AG09309 (cell line): ENCODE measurements around the gene ELK4.

Source experiments
- DNase-seq: peaks from one replicate; pipeline ENCODE4 v3.0.0-alpha.2; 2010; ENCODE audit warnings: low read depth
- H3K4me3 ChIP-seq: 2 replicates; pipeline ENCODE4 v1.5.1; 2011; ENCODE audit warnings: mild to moderate bottlenecking, low read depth, low read length, moderate library complexity; ENCODE audit not compliant: control insufficient read depth
- TF ChIP-seq, protein P1 (sequence below): IDR thresholded peaks from 2 replicates; pipeline ENCODE4 v1.5.1; 2011; ENCODE audit warnings: mild to moderate bottlenecking, low read depth, low read length, inconsistent platforms; ENCODE audit not compliant: insufficient read depth, control insufficient read depth; ENCODE audit errors: missing control alignments

The ELK4 gene

DNA sequence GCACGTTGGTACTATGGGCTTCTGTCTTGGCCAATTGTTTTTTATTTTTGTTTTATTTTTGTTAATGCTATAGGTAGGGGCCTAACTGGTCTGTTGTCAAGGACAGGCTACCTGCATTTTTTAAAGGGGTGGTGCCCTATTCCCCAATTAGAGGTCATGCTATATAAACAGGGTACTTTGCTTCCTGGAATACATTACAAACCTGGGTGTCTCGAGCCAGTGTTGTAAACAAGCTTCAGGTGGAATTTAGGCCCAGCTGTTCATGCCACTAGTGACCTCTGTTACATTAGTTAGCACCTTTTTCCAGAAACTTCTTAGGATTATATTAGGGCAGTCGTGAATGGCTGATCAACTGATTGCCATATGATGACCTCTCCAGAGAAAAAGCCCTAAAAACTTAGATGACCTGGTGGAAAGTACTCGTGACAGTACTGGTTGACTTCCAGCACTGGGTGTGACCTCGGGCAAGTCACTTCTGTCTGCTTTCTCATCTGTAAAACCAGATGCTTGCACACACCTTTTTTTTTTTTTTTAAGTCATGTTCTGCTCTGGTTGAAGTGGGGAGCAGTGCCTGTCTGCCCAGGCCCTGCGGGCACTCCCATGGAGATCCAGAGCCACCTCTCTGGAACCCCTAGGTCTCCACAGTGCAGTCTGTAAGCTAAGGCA, 46.5 kb downstream of the ELK4 start:
- no peak overlapping the region for H3K4me3 ChIP-seq
- DNase-seq = no peak
- TF ChIP-seq, protein P1, sequence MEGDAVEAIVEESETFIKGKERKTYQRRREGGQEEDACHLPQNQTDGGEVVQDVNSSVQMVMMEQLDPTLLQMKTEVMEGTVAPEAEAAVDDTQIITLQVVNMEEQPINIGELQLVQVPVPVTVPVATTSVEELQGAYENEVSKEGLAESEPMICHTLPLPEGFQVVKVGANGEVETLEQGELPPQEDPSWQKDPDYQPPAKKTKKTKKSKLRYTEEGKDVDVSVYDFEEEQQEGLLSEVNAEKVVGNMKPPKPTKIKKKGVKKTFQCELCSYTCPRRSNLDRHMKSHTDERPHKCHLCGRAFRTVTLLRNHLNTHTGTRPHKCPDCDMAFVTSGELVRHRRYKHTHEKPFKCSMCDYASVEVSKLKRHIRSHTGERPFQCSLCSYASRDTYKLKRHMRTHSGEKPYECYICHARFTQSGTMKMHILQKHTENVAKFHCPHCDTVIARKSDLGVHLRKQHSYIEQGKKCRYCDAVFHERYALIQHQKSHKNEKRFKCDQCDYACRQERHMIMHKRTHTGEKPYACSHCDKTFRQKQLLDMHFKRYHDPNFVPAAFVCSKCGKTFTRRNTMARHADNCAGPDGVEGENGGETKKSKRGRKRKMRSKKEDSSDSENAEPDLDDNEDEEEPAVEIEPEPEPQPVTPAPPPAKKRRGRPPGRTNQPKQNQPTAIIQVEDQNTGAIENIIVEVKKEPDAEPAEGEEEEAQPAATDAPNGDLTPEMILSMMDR = no peak

DNA sequence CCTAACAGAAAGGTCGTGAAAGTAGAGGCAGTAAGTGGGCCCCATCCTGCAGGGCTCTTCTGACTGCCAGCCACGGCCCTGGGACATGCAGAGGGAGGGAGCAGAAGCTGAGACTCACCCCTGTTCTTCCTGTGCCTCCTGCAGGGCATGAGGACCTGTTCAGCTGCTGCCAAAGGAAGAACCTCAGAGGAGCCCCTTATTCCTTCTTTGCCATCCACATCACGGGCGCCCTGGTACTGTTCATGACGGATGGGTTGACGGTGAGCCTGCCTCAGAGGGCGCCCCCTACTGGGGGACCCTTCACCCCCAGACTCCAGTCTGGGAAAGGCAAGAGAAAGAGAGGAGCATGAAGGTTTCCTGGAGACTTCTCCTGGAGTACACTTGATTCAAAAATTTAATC, 47.1 kb downstream of the ELK4 start:
- no peak overlapping the region for H3K4me3 ChIP-seq
- TF ChIP-seq, protein P1 = peak; percentile 48
- DNase-seq = no peak

- TF ChIP-seq, protein P1 = no peak
- H3K4me3 ChIP-seq = no peak overlapping the region
- no peak for DNase-seq
Measured at GRCh38 chr1:205583461-205584130, 48.2 kb downstream of the ELK4 start.

DNA sequence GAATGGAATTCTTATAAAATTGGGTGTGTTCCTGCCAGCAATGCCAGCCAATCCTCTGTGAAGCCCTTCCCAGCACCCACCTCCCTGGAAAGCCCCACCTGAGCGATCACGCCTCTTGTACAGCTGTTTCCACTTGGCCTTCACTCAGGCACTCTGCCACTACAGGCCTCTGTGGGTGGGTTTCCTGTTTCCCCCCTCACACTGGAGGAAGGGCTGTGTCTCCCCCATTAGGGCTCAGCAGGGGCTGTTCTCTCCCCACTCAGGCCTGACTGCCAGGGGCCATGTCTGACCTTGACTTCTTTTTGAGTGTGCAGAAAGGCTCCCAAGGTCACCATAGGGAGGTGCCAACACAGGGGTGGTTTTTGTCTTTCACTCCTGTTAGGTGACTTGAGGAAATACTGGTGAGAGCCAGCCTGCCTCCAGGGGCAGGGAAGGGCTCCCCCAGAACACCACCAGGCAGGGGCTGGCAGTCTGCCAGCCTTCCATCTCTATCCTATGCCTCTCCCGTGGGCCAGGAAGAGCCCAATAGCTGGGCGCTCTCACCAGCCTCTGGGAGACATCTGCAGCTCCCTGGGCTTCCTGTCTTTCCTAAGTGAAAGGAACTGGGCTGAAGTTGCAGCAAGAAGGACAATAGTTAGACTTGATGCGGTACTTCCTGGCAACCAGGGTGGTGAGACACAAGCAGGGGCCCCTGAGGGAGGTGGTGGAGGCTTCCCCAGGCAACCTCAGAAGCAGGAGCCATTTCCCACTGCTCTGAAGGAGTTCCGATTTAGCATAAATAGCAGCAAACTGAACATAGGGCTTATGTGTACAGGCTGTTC, 49.1 kb downstream of the ELK4 start:
- DNase-seq = no peak
- no peak overlapping the region for H3K4me3 ChIP-seq
- TF ChIP-seq, protein P1 = no peak

DNA sequence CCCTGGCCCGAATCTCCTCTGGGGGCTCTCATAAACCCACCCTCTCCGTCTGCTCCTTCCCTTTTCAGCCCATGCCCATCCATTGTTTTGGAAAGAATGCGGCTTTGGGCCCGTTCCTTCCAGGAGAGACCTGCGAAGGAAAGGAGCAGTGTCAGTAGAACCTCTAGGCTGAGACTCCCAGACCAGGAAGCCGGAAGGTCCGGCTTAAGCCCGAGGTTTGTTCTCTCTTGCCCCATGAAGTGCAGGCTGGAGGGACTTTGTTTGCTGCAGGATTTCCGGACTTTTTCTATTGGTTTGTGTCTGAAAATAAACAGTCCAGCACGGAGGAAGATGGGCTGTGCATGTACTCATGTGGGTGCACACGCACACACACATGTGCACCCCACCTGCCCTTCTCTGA, 49.8 kb downstream of the ELK4 start:
- no peak for DNase-seq
- H3K4me3 ChIP-seq = no peak overlapping the region
- TF ChIP-seq, protein P1 = no peak

- no peak for DNase-seq
- H3K4me3 ChIP-seq = no peak overlapping the region
- TF ChIP-seq, protein P1 = no peak
Measured at GRCh38 chr1:205581321-205581980, 50.4 kb downstream of the ELK4 start.
